HEK293 (cell line): ENCODE data around the gene PANK4.

ENCODE experiments used
- CTCF ChIA-PET: fragments of 350-600 bp; formaldehyde crosslinking; extraction: SDS; loops from one replicate; lab custom pipeline; 2021; ENCODE audit warnings: antibody characterized with exemption; lab: Yijun Ruan, JAX
- POLR2A ChIA-PET: fragments of 300-600 bp; formaldehyde crosslinking; extraction: SDS; loops from one replicate; lab custom pipeline; 2020; ENCODE audit warnings: antibody characterized with exemption, inconsistent platforms; lab: Yijun Ruan, JAX
- H3K27ac ChIP-seq: fragments of 200-500 bp; sonication (Bioruptor generic); 2 replicates; pipeline ENCODE4 v1.5.1; 2014; ENCODE audit warnings: low read depth, low read length, control low read depth, inconsistent platforms; ENCODE audit errors: extremely low read depth
- H3K36me3 ChIP-seq, 2 experiments: fragments of 200-500 bp in 1 of 2; sonication (Bioruptor generic) in 1 of 2; 1 replicate in 1 of 2; 2 replicates in 1 of 2; pipeline ENCODE4 v1.5.1; 2014 to 2017; ENCODE audit warnings: inconsistent platforms in 2 of 2, low read length in 2 of 2; ENCODE audit not compliant: control insufficient read depth in 2 of 2, insufficient read depth in 1 of 2
- H3K4me1 ChIP-seq: fragments of 200-500 bp; sonication (Bioruptor generic); 2 replicates; pipeline ENCODE4 v1.5.1; 2014; ENCODE audit warnings: mild to moderate bottlenecking, low read length, inconsistent platforms; ENCODE audit not compliant: control insufficient read depth, insufficient read depth
- H3K4me3 ChIP-seq: 2 replicates; pipeline ENCODE4 v1.5.1; 2011; ENCODE audit warnings: low read depth, mild to moderate bottlenecking, control low read depth, low read length, moderate library complexity
- H3K9me3 ChIP-seq: fragments of 200-500 bp; sonication (Bioruptor generic); 2 replicates; pipeline ENCODE4 v1.5.1; 2014; ENCODE audit warnings: low read depth, low read length, inconsistent platforms; ENCODE audit not compliant: control insufficient read depth, insufficient read depth
- GLIS1 ChIP-seq: fragments of 450-650 bp; formaldehyde crosslinking; IDR thresholded peaks from 2 replicates; pipeline ENCODE4 v1.5.1; 2016; ENCODE audit warnings: missing biosample characterization, missing genetic modification characterization
- SCRT2 ChIP-seq: fragments of 450-650 bp; formaldehyde crosslinking; IDR thresholded peaks from 2 replicates; pipeline ENCODE4 v1.5.1; 2016; ENCODE audit warnings: missing biosample characterization, missing genetic modification characterization
- WT1 ChIP-seq: fragments of 450-650 bp; formaldehyde crosslinking; IDR thresholded peaks from 2 replicates; pipeline ENCODE4 v1.5.1; 2016; ENCODE audit warnings: missing biosample characterization, missing genetic modification characterization
- ZNF202 ChIP-seq: fragments of 450-650 bp; formaldehyde crosslinking; IDR thresholded peaks from 2 replicates; pipeline ENCODE4 v1.5.1; 2016; ENCODE audit warnings: missing biosample characterization, missing genetic modification characterization, borderline replicate concordance
- ZNF266 ChIP-seq: fragments of 450-650 bp; formaldehyde crosslinking; IDR thresholded peaks from 2 replicates; pipeline ENCODE4 v1.5.1; 2016; ENCODE audit warnings: missing biosample characterization, missing genetic modification characterization, low read depth
- ZNF600 ChIP-seq: fragments of 450-650 bp; formaldehyde crosslinking; IDR thresholded peaks from 2 replicates; pipeline ENCODE4 v1.5.1; 2016; ENCODE audit warnings: missing biosample characterization, missing genetic modification characterization
- ZNF785 ChIP-seq: fragments of 450-650 bp; formaldehyde crosslinking; IDR thresholded peaks from 2 replicates; pipeline ENCODE4 v1.5.1; 2016; ENCODE audit warnings: missing biosample characterization, missing genetic modification characterization
- ZNF843 ChIP-seq: fragments of 450-650 bp; formaldehyde crosslinking; IDR thresholded peaks from 2 replicates; pipeline ENCODE4 v1.5.1; 2016; ENCODE audit warnings: missing biosample characterization, missing genetic modification characterization
- TF ChIP-seq, protein P1 (sequence below): fragments of 450-650 bp; formaldehyde crosslinking; IDR thresholded peaks from 2 replicates; pipeline ENCODE4 v1.5.1; 2016; ENCODE audit warnings: missing biosample characterization, missing genetic modification characterization
- TF ChIP-seq, protein P2 (sequence below): fragments of 450-650 bp; formaldehyde crosslinking; conservative IDR thresholded peaks from 2 replicates; pipeline ENCODE4 v1.5.1; 2016; ENCODE audit warnings: low read depth, missing biosample characterization, missing genetic modification characterization
- TF ChIP-seq, protein P3 (sequence below): fragments of 450-650 bp; formaldehyde crosslinking; IDR thresholded peaks from 2 replicates; pipeline ENCODE4 v1.5.1; 2016; ENCODE audit warnings: missing biosample characterization, missing genetic modification characterization
- TF ChIP-seq, protein P4 (sequence below): fragments of 450-650 bp; formaldehyde crosslinking; IDR thresholded peaks from 2 replicates; pipeline ENCODE4 v1.5.1; 2017; ENCODE audit warnings: missing biosample characterization, mild to moderate bottlenecking, missing genetic modification characterization, moderate library complexity

The PANK4 gene

DNA sequence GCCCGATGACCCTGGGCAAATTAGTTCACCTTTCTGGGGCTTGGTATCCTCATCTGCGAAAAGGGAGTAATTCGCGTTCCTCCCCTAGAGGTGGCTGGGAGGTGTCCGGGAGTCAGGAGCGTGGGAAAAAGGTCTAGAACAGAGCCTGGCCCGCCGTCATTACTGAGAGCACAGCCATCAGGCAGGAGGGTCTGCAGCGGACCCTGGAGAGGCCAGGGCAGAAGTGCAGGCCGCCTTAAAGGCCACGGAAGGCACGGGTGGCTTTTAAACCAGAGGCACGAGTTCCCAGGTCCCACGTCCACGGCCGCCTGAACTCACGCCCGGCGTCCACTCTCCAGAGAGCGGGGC lies 850 bp downstream of the PANK4 start:
- TF ChIP-seq, protein P1, sequence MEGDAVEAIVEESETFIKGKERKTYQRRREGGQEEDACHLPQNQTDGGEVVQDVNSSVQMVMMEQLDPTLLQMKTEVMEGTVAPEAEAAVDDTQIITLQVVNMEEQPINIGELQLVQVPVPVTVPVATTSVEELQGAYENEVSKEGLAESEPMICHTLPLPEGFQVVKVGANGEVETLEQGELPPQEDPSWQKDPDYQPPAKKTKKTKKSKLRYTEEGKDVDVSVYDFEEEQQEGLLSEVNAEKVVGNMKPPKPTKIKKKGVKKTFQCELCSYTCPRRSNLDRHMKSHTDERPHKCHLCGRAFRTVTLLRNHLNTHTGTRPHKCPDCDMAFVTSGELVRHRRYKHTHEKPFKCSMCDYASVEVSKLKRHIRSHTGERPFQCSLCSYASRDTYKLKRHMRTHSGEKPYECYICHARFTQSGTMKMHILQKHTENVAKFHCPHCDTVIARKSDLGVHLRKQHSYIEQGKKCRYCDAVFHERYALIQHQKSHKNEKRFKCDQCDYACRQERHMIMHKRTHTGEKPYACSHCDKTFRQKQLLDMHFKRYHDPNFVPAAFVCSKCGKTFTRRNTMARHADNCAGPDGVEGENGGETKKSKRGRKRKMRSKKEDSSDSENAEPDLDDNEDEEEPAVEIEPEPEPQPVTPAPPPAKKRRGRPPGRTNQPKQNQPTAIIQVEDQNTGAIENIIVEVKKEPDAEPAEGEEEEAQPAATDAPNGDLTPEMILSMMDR (tag by site-specific recombination) = peak; percentile 18; the same call in 1 of the 2 replicates
- TF ChIP-seq, protein P2, sequence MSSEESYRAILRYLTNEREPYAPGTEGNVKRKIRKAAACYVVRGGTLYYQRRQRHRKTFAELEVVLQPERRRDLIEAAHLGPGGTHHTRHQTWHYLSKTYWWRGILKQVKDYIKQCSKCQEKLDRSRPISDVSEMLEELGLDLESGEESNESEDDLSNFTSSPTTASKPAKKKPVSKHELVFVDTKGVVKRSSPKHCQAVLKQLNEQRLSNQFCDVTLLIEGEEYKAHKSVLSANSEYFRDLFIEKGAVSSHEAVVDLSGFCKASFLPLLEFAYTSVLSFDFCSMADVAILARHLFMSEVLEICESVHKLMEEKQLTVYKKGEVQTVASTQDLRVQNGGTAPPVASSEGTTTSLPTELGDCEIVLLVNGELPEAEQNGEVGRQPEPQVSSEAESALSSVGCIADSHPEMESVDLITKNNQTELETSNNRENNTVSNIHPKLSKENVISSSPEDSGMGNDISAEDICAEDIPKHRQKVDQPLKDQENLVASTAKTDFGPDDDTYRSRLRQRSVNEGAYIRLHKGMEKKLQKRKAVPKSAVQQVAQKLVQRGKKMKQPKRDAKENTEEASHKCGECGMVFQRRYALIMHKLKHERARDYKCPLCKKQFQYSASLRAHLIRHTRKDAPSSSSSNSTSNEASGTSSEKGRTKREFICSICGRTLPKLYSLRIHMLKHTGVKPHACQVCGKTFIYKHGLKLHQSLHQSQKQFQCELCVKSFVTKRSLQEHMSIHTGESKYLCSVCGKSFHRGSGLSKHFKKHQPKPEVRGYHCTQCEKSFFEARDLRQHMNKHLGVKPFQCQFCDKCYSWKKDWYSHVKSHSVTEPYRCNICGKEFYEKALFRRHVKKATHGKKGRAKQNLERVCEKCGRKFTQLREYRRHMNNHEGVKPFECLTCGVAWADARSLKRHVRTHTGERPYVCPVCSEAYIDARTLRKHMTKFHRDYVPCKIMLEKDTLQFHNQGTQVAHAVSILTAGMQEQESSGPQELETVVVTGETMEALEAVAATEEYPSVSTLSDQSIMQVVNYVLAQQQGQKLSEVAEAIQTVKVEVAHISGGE (tag by site-specific recombination) = 0 out of 2 replicates have a peak, but pooled peaks have one; percentile 13
- peak; percentile 5; the same call in 1 of the 2 replicates for TF ChIP-seq ZNF266 (tag by site-specific recombination)
- TF ChIP-seq, protein P3, sequence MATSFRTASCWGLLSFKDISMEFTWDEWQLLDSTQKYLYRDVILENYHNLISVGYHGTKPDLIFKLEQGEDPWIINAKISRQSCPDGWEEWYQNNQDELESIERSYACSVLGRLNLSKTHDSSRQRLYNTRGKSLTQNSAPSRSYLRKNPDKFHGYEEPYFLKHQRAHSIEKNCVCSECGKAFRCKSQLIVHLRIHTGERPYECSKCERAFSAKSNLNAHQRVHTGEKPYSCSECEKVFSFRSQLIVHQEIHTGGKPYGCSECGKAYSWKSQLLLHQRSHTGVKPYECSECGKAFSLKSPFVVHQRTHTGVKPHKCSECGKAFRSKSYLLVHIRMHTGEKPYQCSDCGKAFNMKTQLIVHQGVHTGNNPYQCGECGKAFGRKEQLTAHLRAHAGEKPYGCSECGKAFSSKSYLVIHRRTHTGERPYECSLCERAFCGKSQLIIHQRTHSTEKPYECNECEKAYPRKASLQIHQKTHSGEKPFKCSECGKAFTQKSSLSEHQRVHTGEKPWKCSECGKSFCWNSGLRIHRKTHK (tag by site-specific recombination) = no peak
- 0 out of 2 replicates have a peak, but pooled peaks have one; percentile 25 for TF ChIP-seq WT1 (tag by site-specific recombination)
- peak; percentile 30; the same call in 1 of the 2 replicates for TF ChIP-seq ZNF785
- TF ChIP-seq, protein P4, sequence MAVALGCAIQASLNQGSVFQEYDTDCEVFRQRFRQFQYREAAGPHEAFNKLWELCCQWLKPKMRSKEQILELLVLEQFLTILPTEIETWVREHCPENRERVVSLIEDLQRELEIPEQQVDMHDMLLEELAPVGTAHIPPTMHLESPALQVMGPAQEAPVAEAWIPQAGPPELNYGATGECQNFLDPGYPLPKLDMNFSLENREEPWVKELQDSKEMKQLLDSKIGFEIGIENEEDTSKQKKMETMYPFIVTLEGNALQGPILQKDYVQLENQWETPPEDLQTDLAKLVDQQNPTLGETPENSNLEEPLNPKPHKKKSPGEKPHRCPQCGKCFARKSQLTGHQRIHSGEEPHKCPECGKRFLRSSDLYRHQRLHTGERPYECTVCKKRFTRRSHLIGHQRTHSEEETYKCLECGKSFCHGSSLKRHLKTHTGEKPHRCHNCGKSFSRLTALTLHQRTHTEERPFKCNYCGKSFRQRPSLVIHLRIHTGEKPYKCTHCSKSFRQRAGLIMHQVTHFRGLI = no peak
- 0 out of 2 replicates have a peak, but pooled peaks have one; percentile 41 for TF ChIP-seq ZNF600
- ChIA-PET CTCF (interaction anchor here (1.2 to 3.5 kb wide), 3 partner anchors 9 to 39 kb away, joined by 3 to 20 read pairs (median 3); no protein-coding TSS in a partner anchor), POLR2A (interaction anchor here (0.9 to 2.7 kb wide), 11 partner anchors 9 to 134 kb away, joined by 3 to 33 read pairs (median 5); partner anchors contain the start of genes MORN1 and RER1)
- peaks cover 0 to 35% of the 10 kb centered on the region in 2 experiments; a peak in 1 of 3 replicates for H3K36me3 ChIP-seq
- peak overlapping the region; percentile 81 for H3K27ac ChIP-seq
- peak overlapping the region; percentile 90 for H3K4me3 ChIP-seq
- H3K4me1 ChIP-seq = peaks cover 23% of the 10 kb centered on the region
- no peaks in the 10 kb centered on the region for H3K9me3 ChIP-seq

DNA sequence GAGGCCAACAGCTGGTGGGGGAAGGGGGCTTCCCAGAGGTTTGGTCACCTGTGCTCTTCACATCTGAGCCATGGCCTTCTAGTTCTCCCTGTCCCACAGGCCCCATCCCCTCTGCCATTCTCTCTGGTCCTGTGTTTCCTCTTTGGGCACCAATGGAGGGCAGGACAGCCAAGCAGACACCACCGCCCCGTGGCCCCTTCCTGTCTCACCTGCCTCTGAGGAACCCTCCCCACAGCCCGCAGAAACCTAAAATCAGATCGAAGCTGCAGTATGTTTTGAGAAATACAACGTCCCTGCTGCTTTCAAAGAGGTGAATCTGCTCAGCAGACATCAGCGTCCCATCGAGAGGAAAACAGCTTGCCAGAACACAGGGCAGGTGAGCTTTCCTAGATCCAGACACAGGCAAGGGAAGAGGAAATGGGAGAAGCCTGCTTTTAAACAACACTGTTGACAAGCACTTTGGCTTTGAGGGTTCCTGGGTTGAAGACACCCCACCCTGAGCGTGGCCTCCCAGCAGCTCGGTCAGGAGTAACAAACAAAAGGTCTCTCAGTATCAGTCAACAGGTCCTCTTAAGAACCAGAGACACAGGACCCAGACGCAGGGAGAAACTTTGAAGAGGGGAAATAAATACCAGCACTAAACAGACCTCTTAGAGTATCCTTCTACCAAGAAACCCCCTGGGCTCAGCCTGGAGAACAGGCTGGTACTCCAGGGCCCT lies 2.3 kb downstream of the PANK4 start:
- peak; percentile 75 for TF ChIP-seq SCRT2
- no peak for TF ChIP-seq ZNF843 (tag by site-specific recombination)
- peak; percentile 16; the same call in 1 of the 2 replicates for TF ChIP-seq GLIS1 (tag by site-specific recombination)
- no peak for TF ChIP-seq ZNF202
- ChIA-PET POLR2A (interaction anchor here (2.3 kb wide), 1 partner anchor 30 kb away, joined by 6 read pairs; no protein-coding TSS in a partner anchor), CTCF (interaction anchor here (1.6 to 3.5 kb wide), 2 partner anchors 10 to 23 kb away, joined by 3 to 20 read pairs; no protein-coding TSS in a partner anchor)
- no peaks in the 10 kb centered on the region for H3K9me3 ChIP-seq
- peaks cover 23% of the 10 kb centered on the region for H3K4me1 ChIP-seq
- H3K27ac ChIP-seq = peak overlapping the region; percentile 35; the same call in 1 of the 2 replicates
- peaks cover 0 to 50% of the 10 kb centered on the region in 2 experiments; a peak in 1 of 3 replicates for H3K36me3 ChIP-seq
- H3K4me3 ChIP-seq = no peak overlapping the region
